GM18498 (cell line): ENCODE data around the gene ZDHHC19.
"Not testable (repeated sequence)": the region's sequence is repeated elsewhere in the genome, so short reads cannot be mapped to it uniquely, and the experiment has no call there.

Experiments
- ATAC-seq: cut with Tn5 transposase; IDR thresholded peaks from one replicate; pipeline ENCODE4 v1.9.1; 2021; ENCODE audit warnings: mild to moderate bottlenecking, moderate library complexity; ENCODE audit not compliant: unreplicated experiment

ZDHHC19 gene

GRCh38 chr3:196179380-196180308, 31.6 kb downstream of the ZDHHC19 start:
- ATAC-seq, result peak; percentile 64

GRCh38 chr3:196178993-196179379, 32.2 kb downstream of the ZDHHC19 start:
- ATAC-seq, result no peak

GRCh38 chr3:196177967-196178366, 33.2 kb downstream of the ZDHHC19 start:
- ATAC-seq, result no peak

- no peak for ATAC-seq
Observed at GRCh38 chr3:196177567-196177966, 33.6 kb downstream of the ZDHHC19 start.

GRCh38 chr3:196175722-196176121, 35.5 kb downstream of the ZDHHC19 start:
- no peak for ATAC-seq

- ATAC-seq, result no peak
Observed at GRCh38 chr3:196175116-196175625, 36.0 kb downstream of the ZDHHC19 start.

- no peak for ATAC-seq
Observed at GRCh38 chr3:196174652-196175051, 36.5 kb downstream of the ZDHHC19 start.

GRCh38 chr3:196170296-196170695, 40.9 kb downstream of the ZDHHC19 start:
- not testable (repeated sequence) for ATAC-seq

GRCh38 chr3:196169836-196170240, 41.4 kb downstream of the ZDHHC19 start:
- ATAC-seq, result no peak

- ATAC-seq, result no peak
Observed at GRCh38 chr3:196168808-196169391, 42.3 kb downstream of the ZDHHC19 start.

GRCh38 chr3:196166741-196167140, 44.5 kb downstream of the ZDHHC19 start:
- no peak for ATAC-seq

- ATAC-seq, result no peak
Observed at GRCh38 chr3:196165850-196166249, 45.4 kb downstream of the ZDHHC19 start.

- not testable (repeated sequence) for ATAC-seq
Observed at GRCh38 chr3:196165006-196165575, 46.1 kb downstream of the ZDHHC19 start.

GRCh38 chr3:196164576-196164975, 46.6 kb downstream of the ZDHHC19 start:
- no peak for ATAC-seq

- ATAC-seq, result no peak
Observed at GRCh38 chr3:196163666-196164493, 47.3 kb downstream of the ZDHHC19 start.

- ATAC-seq, result no peak
Observed at GRCh38 chr3:196163212-196163611, 48.0 kb downstream of the ZDHHC19 start.

GRCh38 chr3:196162679-196163078, 48.5 kb downstream of the ZDHHC19 start:
- ATAC-seq, result no peak

- peak; percentile 72 for ATAC-seq
Observed at GRCh38 chr3:196159952-196160804, 51.0 kb downstream of the ZDHHC19 start.

- ATAC-seq, result no peak
Observed at GRCh38 chr3:196159526-196159925, 51.7 kb downstream of the ZDHHC19 start.

GRCh38 chr3:196156160-196156559, 55.0 kb downstream of the ZDHHC19 start:
- ATAC-seq, result no peak
